ENCODE measurements around the gene ACO2.
A peak's percentile ranks its signal among the peaks of the same experiment; 100 is the strongest.

ACO2 gene

GRCh38 chr22:41523464-41524221, 54.7 kb downstream of the ACO2 start:
- no peaks in the 10 kb centered on the region for H3K27me3 ChIP-seq (ENCODE audit: insufficient read depth, low read length)
- DNase-seq, result no peak
- no peak overlapping the region for H2AK5ac ChIP-seq (ENCODE audit: low read length)
- H3K14ac ChIP-seq (ENCODE audit: low read length), result no peak overlapping the region
- no peak overlapping the region for H2AFZ ChIP-seq (ENCODE audit: insufficient read depth, low read length, poor library complexity)
- H2BK12ac ChIP-seq (ENCODE audit: low read length), result no peak overlapping the region
- no peak overlapping the region for H3K27ac ChIP-seq (ENCODE audit: low read depth, low read length)
- no peak overlapping the region for H3K23ac ChIP-seq (ENCODE audit: low read length)
- no peaks in the 10 kb centered on the region for H3K4me1 ChIP-seq (ENCODE audit: control insufficient read depth in 1 of 2, insufficient read depth in 2 of 2, low read length in 2 of 2)
- no CpG with 5 or more reads among the region's 21 CpGs for WGBS (ENCODE audit: extremely low coverage, insufficient coverage, insufficient read length)
- no peaks in the 10 kb centered on the region for H3K79me2 ChIP-seq (ENCODE audit: control insufficient read depth, insufficient read depth, low read length, poor library complexity)
- H4K12ac ChIP-seq (ENCODE audit: low read depth, low read length), result peak overlapping the region; percentile 32
- H2BK120ac ChIP-seq (ENCODE audit: insufficient read depth, low read length, poor library complexity), result no peak overlapping the region
- H3K9ac ChIP-seq (ENCODE audit: low read length), result no peak overlapping the region
- no peak overlapping the region for H3K4ac ChIP-seq (ENCODE audit: low read depth, low read length)
- H2BK5ac ChIP-seq (ENCODE audit: low read depth, low read length, poor library complexity), result no peak overlapping the region
- H3K9me3 ChIP-seq (ENCODE audit: insufficient read depth, low read depth, low read length), result no peaks in the 10 kb centered on the region
- no peak overlapping the region for H3K4me2 ChIP-seq (ENCODE audit: low read length)
- H3K36me3 ChIP-seq (ENCODE audit: control insufficient read depth in 1 of 2, insufficient read depth in 2 of 2, low read length in 2 of 2), result peaks cover 62 to 66% of the 10 kb centered on the region in 2 experiments
- no peak overlapping the region for H4K91ac ChIP-seq (ENCODE audit: low read depth, low read length)
- H3K79me1 ChIP-seq (ENCODE audit: low read length), result no peaks in the 10 kb centered on the region
- H4K8ac ChIP-seq (ENCODE audit: low read depth, low read length), result no peak overlapping the region
- H3K18ac ChIP-seq (ENCODE audit: low read length), result no peak overlapping the region
- no peak overlapping the region for H3K4me3 ChIP-seq (ENCODE audit: low read depth, low read length)

GRCh38 chr22:41524251-41524661, 55.3 kb downstream of the ACO2 start:
- Histone ChIP-seq H3K4me3 (ENCODE audit: low read depth, low read length) (no peak overlapping the region), H2AK5ac (ENCODE audit: low read length) (no peak overlapping the region), H3K4me2 (ENCODE audit: low read length) (no peak overlapping the region), H4K8ac (ENCODE audit: low read depth, low read length) (no peak overlapping the region), H3K4me1 (ENCODE audit: control insufficient read depth in 1 of 2, insufficient read depth in 2 of 2, low read length in 2 of 2) (no peaks in the 10 kb centered on the region), H3K9ac (ENCODE audit: low read length) (no peak overlapping the region), H3K27ac (ENCODE audit: low read depth, low read length) (no peak overlapping the region), H3K23ac (ENCODE audit: low read length) (no peak overlapping the region), H4K91ac (ENCODE audit: low read depth, low read length) (no peak overlapping the region), H3K18ac (ENCODE audit: low read length) (no peak overlapping the region), H3K27me3 (ENCODE audit: insufficient read depth, low read length) (no peaks in the 10 kb centered on the region), H2BK5ac (ENCODE audit: low read depth, low read length, poor library complexity) (no peak overlapping the region), H3K36me3 (ENCODE audit: control insufficient read depth in 1 of 2, insufficient read depth in 2 of 2, low read length in 2 of 2) (peaks cover 62 to 65% of the 10 kb centered on the region in 2 experiments), H3K79me1 (ENCODE audit: low read length) (no peaks in the 10 kb centered on the region), H2BK120ac (ENCODE audit: insufficient read depth, low read length, poor library complexity) (no peak overlapping the region), H2AFZ (ENCODE audit: insufficient read depth, low read length, poor library complexity) (no peak overlapping the region), H3K9me3 (ENCODE audit: insufficient read depth, low read depth, low read length) (no peaks in the 10 kb centered on the region), H3K14ac (ENCODE audit: low read length) (no peak overlapping the region), H3K79me2 (ENCODE audit: control insufficient read depth, insufficient read depth, low read length, poor library complexity) (no peaks in the 10 kb centered on the region), H3K4ac (ENCODE audit: low read depth, low read length) (no peak overlapping the region), H2BK12ac (ENCODE audit: low read length) (no peak overlapping the region), H4K12ac (ENCODE audit: low read depth, low read length) (no peak overlapping the region)
- no peak for DNase-seq
- WGBS (ENCODE audit: extremely low coverage, insufficient coverage, insufficient read length), result no CpG with 5 or more reads among the region's 13 CpGs

GRCh38 chr22:41524809-41525449, 56.0 kb downstream of the ACO2 start:
- no peak overlapping the region for H3K4ac ChIP-seq (ENCODE audit: low read depth, low read length)
- no peak overlapping the region for H2AK5ac ChIP-seq (ENCODE audit: low read length)
- no peak overlapping the region for H3K4me2 ChIP-seq (ENCODE audit: low read length)
- no peaks in the 10 kb centered on the region for H3K27me3 ChIP-seq (ENCODE audit: insufficient read depth, low read length)
- no peak overlapping the region for H4K12ac ChIP-seq (ENCODE audit: low read depth, low read length)
- no CpG with 5 or more reads among the region's 17 CpGs for WGBS (ENCODE audit: extremely low coverage, insufficient coverage, insufficient read length)
- no peak overlapping the region for H2BK12ac ChIP-seq (ENCODE audit: low read length)
- H2BK5ac ChIP-seq (ENCODE audit: low read depth, low read length, poor library complexity), result no peak overlapping the region
- H3K18ac ChIP-seq (ENCODE audit: low read length), result no peak overlapping the region
- no peak overlapping the region for H3K14ac ChIP-seq (ENCODE audit: low read length)
- no peak overlapping the region for H4K91ac ChIP-seq (ENCODE audit: low read depth, low read length)
- H3K79me2 ChIP-seq (ENCODE audit: control insufficient read depth, insufficient read depth, low read length, poor library complexity), result no peaks in the 10 kb centered on the region
- DNase-seq, result no peak
- no peak overlapping the region for H3K27ac ChIP-seq (ENCODE audit: low read depth, low read length)
- H3K4me3 ChIP-seq (ENCODE audit: low read depth, low read length), result no peak overlapping the region
- H2BK120ac ChIP-seq (ENCODE audit: insufficient read depth, low read length, poor library complexity), result no peak overlapping the region
- H3K23ac ChIP-seq (ENCODE audit: low read length), result no peak overlapping the region
- H4K8ac ChIP-seq (ENCODE audit: low read depth, low read length), result no peak overlapping the region
- peaks cover 63 to 68% of the 10 kb centered on the region in 2 experiments for H3K36me3 ChIP-seq (ENCODE audit: control insufficient read depth in 1 of 2, insufficient read depth in 2 of 2, low read length in 2 of 2)
- no peak overlapping the region for H2AFZ ChIP-seq (ENCODE audit: insufficient read depth, low read length, poor library complexity)
- H3K9me3 ChIP-seq (ENCODE audit: insufficient read depth, low read depth, low read length), result no peaks in the 10 kb centered on the region
- H3K4me1 ChIP-seq (ENCODE audit: control insufficient read depth in 1 of 2, insufficient read depth in 2 of 2, low read length in 2 of 2), result no peaks in the 10 kb centered on the region
- H3K79me1 ChIP-seq (ENCODE audit: low read length), result no peaks in the 10 kb centered on the region
- no peak overlapping the region for H3K9ac ChIP-seq (ENCODE audit: low read length)

GRCh38 chr22:41525450-41526225, 56.7 kb downstream of the ACO2 start:
- H2AK5ac ChIP-seq (ENCODE audit: low read length), result no peak overlapping the region
- no peak overlapping the region for H3K14ac ChIP-seq (ENCODE audit: low read length)
- no peak overlapping the region for H3K23ac ChIP-seq (ENCODE audit: low read length)
- no peaks in the 10 kb centered on the region for H3K9me3 ChIP-seq (ENCODE audit: insufficient read depth, low read depth, low read length)
- DNase-seq, result no peak
- no peaks in the 10 kb centered on the region for H3K79me2 ChIP-seq (ENCODE audit: control insufficient read depth, insufficient read depth, low read length, poor library complexity)
- H3K4me3 ChIP-seq (ENCODE audit: low read depth, low read length), result no peak overlapping the region
- no peak overlapping the region for H3K9ac ChIP-seq (ENCODE audit: low read length)
- H3K4me1 ChIP-seq (ENCODE audit: control insufficient read depth in 1 of 2, insufficient read depth in 2 of 2, low read length in 2 of 2), result no peaks in the 10 kb centered on the region
- H3K4me2 ChIP-seq (ENCODE audit: low read length), result no peak overlapping the region
- H3K4ac ChIP-seq (ENCODE audit: low read depth, low read length), result no peak overlapping the region
- H4K12ac ChIP-seq (ENCODE audit: low read depth, low read length), result no peak overlapping the region
- H2BK120ac ChIP-seq (ENCODE audit: insufficient read depth, low read length, poor library complexity), result no peak overlapping the region
- peaks cover 69 to 73% of the 10 kb centered on the region in 2 experiments for H3K36me3 ChIP-seq (ENCODE audit: control insufficient read depth in 1 of 2, insufficient read depth in 2 of 2, low read length in 2 of 2)
- H3K27me3 ChIP-seq (ENCODE audit: insufficient read depth, low read length), result no peaks in the 10 kb centered on the region
- no peak overlapping the region for H3K27ac ChIP-seq (ENCODE audit: low read depth, low read length)
- H2BK5ac ChIP-seq (ENCODE audit: low read depth, low read length, poor library complexity), result no peak overlapping the region
- WGBS (ENCODE audit: extremely low coverage, insufficient coverage, insufficient read length), result no CpG with 5 or more reads among the region's 13 CpGs
- H4K8ac ChIP-seq (ENCODE audit: low read depth, low read length), result no peak overlapping the region
- H4K91ac ChIP-seq (ENCODE audit: low read depth, low read length), result no peak overlapping the region
- no peak overlapping the region for H2BK12ac ChIP-seq (ENCODE audit: low read length)
- H3K79me1 ChIP-seq (ENCODE audit: low read length), result no peaks in the 10 kb centered on the region
- H2AFZ ChIP-seq (ENCODE audit: insufficient read depth, low read length, poor library complexity), result no peak overlapping the region
- H3K18ac ChIP-seq (ENCODE audit: low read length), result no peak overlapping the region

All from trophoblast cell (in vitro differentiated cells and primary cell).